ENCODE results near the gene NCOA7. TPM values are rescaled to one million over a fixed set of nuclear protein-coding genes. Genes with fewer than 3 reads are reported as not detected.

Gene NCOA7
- total RNA-seq, 2 experiments from 2014 or later: 34.6 to 35.7 TPM

DNA sequence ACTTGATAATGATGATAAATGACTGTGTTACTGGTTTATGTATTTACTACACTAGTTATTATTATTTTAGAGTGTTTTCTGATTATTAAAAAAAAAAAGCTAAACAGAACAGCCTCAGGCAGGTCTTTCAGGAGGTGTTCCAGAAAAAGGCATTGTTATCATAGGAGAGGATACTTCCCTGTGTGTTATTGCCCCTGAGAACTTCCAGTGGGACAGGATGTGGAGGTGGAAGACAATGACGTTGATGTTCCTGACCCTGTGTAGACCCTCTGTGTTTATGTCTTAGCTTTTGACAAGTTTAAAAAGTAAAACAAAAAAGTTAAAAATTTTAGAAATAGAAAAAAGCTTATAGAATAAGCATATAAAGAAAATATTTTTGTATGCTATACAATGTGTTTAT lies 49.1 kb downstream of the NCOA7 start:
- no peaks in the 10 kb centered on the region for H3K27me3 Mint-ChIP-seq
- Histone ChIP-seq H3K27me3 (ENCODE audit: control insufficient read depth in 1 of 2, insufficient read depth in 2 of 2, low read length in 2 of 2) (no peaks in the 10 kb centered on the region), H3K4me3 (ENCODE audit: low read length) (no peak overlapping the region), H3K4me1 (ENCODE audit: insufficient read depth, low read length) (peaks cover 4% of the 10 kb centered on the region), H3K9me3 (ENCODE audit: control insufficient read depth in 1 of 2, insufficient read depth in 1 of 2, low read length in 2 of 2) (no peaks in the 10 kb centered on the region), H3K27ac (ENCODE audit: low read depth in 1 of 2, low read length in 2 of 2) (no peak overlapping the region), H3K36me3 (ENCODE audit: insufficient read depth, low read length) (peaks cover 3% of the 10 kb centered on the region)
- intact Hi-C loops (cut with DNase I, micrococcal nuclease): loop anchor here in 1 of 2 experiments (5.0 kb wide), 1 partner anchor 43 kb away; no protein-coding TSS in a partner anchor
- peaks cover 21% of the 10 kb centered on the region for H3K4me1 Mint-ChIP-seq (ENCODE audit: low read depth)
- ATAC-seq (ENCODE audit: poor library complexity) (no peak), DNase-seq (no peak)
- H3K9me3 Mint-ChIP-seq: no peaks in the 10 kb centered on the region
- POLR2A ChIA-PET: interaction anchor here (1.1 kb wide), 1 partner anchor 49 kb away, joined by 6 read pairs; the partner anchor contains the start of gene NCOA7
- CTCF ChIA-PET: interaction anchor here (1.2 kb wide), 1 partner anchor 19 kb away, joined by 3 read pairs; no protein-coding TSS in a partner anchor
- no peak overlapping the region for H3K27ac Mint-ChIP-seq
- H3K36me3 Mint-ChIP-seq (ENCODE audit: low read depth): peaks cover 11% of the 10 kb centered on the region
- H3K4me3 Mint-ChIP-seq: no peak overlapping the region
- TF ChIP-seq, protein P1, sequence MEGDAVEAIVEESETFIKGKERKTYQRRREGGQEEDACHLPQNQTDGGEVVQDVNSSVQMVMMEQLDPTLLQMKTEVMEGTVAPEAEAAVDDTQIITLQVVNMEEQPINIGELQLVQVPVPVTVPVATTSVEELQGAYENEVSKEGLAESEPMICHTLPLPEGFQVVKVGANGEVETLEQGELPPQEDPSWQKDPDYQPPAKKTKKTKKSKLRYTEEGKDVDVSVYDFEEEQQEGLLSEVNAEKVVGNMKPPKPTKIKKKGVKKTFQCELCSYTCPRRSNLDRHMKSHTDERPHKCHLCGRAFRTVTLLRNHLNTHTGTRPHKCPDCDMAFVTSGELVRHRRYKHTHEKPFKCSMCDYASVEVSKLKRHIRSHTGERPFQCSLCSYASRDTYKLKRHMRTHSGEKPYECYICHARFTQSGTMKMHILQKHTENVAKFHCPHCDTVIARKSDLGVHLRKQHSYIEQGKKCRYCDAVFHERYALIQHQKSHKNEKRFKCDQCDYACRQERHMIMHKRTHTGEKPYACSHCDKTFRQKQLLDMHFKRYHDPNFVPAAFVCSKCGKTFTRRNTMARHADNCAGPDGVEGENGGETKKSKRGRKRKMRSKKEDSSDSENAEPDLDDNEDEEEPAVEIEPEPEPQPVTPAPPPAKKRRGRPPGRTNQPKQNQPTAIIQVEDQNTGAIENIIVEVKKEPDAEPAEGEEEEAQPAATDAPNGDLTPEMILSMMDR (IDR thresholded peaks at IDR 0.05): no peak

DNA sequence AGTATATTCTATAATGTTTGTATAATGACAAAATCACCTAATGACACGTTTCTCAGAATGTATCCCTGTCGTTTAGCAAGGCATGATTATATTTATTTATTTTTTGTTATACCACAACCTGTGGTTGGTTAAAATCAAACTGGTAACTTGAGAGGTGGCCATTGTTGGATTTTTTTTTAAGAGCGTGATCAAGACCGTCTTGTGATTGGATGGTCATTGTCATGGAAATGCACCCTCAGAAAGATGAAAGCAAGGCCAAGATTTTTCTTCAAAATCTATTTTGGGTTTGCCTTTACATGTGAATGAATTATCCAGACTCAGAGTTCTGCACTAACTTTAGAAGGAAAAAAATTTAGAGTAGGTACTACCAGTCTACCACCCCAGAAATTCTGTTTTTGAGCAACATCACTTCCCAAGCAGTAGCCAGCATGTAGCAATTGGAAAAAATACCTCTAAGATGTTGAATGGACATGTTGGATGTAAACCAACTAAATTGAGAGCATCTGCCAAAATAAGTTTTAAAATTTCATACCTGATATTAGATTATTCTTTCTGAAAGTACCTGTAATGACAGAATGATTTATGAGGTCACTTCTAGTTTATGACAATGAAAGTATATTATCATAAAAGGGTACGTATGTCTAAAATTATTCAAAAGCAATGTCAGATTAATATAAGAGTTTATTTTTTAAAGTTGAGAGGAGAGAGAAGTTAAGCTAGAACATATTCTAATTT lies 50.8 kb downstream of the NCOA7 start:
- peaks cover 3% of the 10 kb centered on the region for H3K36me3 ChIP-seq (ENCODE audit: insufficient read depth, low read length)
- H3K9me3 Mint-ChIP-seq: no peaks in the 10 kb centered on the region
- no peaks in the 10 kb centered on the region for H3K27me3 Mint-ChIP-seq
- no peak for DNase-seq
- no peaks in the 10 kb centered on the region for H3K27me3 ChIP-seq (ENCODE audit: control insufficient read depth in 1 of 2, insufficient read depth in 2 of 2, low read length in 2 of 2)
- no peak overlapping the region for H3K27ac Mint-ChIP-seq
- no peak overlapping the region for H3K4me3 ChIP-seq (ENCODE audit: low read length)
- H3K4me1 ChIP-seq (ENCODE audit: insufficient read depth, low read length): no peaks in the 10 kb centered on the region
- H3K4me1 Mint-ChIP-seq (ENCODE audit: low read depth): peaks cover 26% of the 10 kb centered on the region
- H3K36me3 Mint-ChIP-seq (ENCODE audit: low read depth): peaks cover 20% of the 10 kb centered on the region
- TF ChIP-seq, protein P1 (IDR thresholded peaks at IDR 0.05): no peak
- H3K9me3 ChIP-seq (ENCODE audit: control insufficient read depth in 1 of 2, insufficient read depth in 1 of 2, low read length in 2 of 2): no peaks in the 10 kb centered on the region
- no peak overlapping the region for H3K27ac ChIP-seq (ENCODE audit: low read depth in 1 of 2, low read length in 2 of 2)
- H3K4me3 Mint-ChIP-seq: no peak overlapping the region
- intact Hi-C loops (cut with DNase I, micrococcal nuclease): no loop called here
- no peak for ATAC-seq (ENCODE audit: poor library complexity)
- POLR2A ChIA-PET: no interaction called here
- CTCF ChIA-PET: no interaction called here

DNA sequence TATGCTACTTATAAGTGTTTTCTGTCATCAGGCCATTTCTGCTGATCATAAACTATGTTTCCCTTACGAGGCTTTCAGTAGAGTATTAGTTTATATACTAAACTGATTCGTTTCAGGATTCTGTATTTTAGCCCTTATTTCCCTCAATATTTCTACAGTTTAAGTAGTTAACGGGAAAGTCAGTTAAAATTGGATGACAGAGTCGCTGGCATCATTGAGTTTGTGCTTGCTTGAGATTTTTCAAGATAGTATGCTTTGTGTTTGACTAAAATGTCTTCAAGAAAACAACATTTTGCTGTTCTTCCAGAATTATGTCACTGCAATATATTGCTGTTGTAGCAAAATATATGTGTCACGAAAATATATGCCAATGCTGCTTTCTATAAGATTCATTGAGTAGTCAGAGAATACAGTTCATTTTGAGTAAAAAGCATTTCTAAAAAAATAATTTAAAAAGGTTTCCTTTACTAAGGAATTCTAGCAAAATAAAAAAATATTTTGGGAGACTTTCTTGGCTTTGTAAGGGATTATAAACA lies 51.4 kb downstream of the NCOA7 start:
- intact Hi-C loops (cut with DNase I, micrococcal nuclease): no loop called here
- TF ChIP-seq, protein P1 (IDR thresholded peaks at IDR 0.05): no peak
- H3K4me1 ChIP-seq (ENCODE audit: insufficient read depth, low read length): no peaks in the 10 kb centered on the region
- H3K27me3 ChIP-seq (ENCODE audit: control insufficient read depth in 1 of 2, insufficient read depth in 2 of 2, low read length in 2 of 2): no peaks in the 10 kb centered on the region
- no peak overlapping the region for H3K27ac Mint-ChIP-seq
- H3K27me3 Mint-ChIP-seq: no peaks in the 10 kb centered on the region
- ChIA-PET POLR2A (no interaction called here), CTCF (no interaction called here)
- H3K4me1 Mint-ChIP-seq (ENCODE audit: low read depth): peaks cover 26% of the 10 kb centered on the region
- peaks cover 3% of the 10 kb centered on the region for H3K36me3 ChIP-seq (ENCODE audit: insufficient read depth, low read length)
- peaks cover 20% of the 10 kb centered on the region for H3K36me3 Mint-ChIP-seq (ENCODE audit: low read depth)
- H3K9me3 ChIP-seq (ENCODE audit: control insufficient read depth in 1 of 2, insufficient read depth in 1 of 2, low read length in 2 of 2): no peaks in the 10 kb centered on the region
- DNase-seq (no peak), ATAC-seq (ENCODE audit: poor library complexity) (no peak)
- no peak overlapping the region for H3K4me3 ChIP-seq (ENCODE audit: low read length)
- H3K4me3 Mint-ChIP-seq: no peak overlapping the region
- no peaks in the 10 kb centered on the region for H3K9me3 Mint-ChIP-seq
- no peak overlapping the region for H3K27ac ChIP-seq (ENCODE audit: low read depth in 1 of 2, low read length in 2 of 2)

Measured in CD4-positive, alpha-beta T cell (primary cell).